B cell (primary cell): ENCODE measurements around the gene DPH6. TPM values are rescaled to one million over a fixed set of nuclear protein-coding genes. Genes with fewer than 3 reads are reported as not detected.

ENCODE experiments used
- ATAC-seq: fragments of 200-7000 bp; cut with Tn5 transposase; one replicate; pipeline ENCODE4 v1.10.0; 2021; ENCODE audit warnings: low read depth, mild to moderate bottlenecking, moderate number of reproducible peaks, moderate library complexity
- CTCF ChIA-PET: fragments of 350-600 bp; sonication (Branson Sonifier 250); formaldehyde crosslinking; loops from one replicate; lab custom pipeline; 2021; ENCODE audit warnings: antibody characterized with exemption, inconsistent platforms; lab: Charles Lee
- POLR2A ChIA-PET: fragments of 350-600 bp; sonication (Branson Sonifier 250); formaldehyde crosslinking; loops from one replicate; lab custom pipeline; 2021; ENCODE audit warnings: antibody characterized with exemption; lab: Charles Lee
- DNase-seq: peaks from one replicate; pipeline ENCODE4 v3.0.0; 2013
- H2AFZ ChIP-seq: 2 replicates; pipeline ENCODE4 v1.6.1; 2012; ENCODE audit warnings: mild to moderate bottlenecking, low read depth, low read length; ENCODE audit not compliant: insufficient read depth, poor library complexity, severe bottlenecking
- H3K27ac ChIP-seq, 2 donors: 1 replicate in 1 of 2; 2 replicates in 1 of 2; pipeline ENCODE4 v1.5.1; 2012 to 2013; ENCODE audit warnings: low read length in 2 of 2, mild to moderate bottlenecking in 2 of 2, moderate library complexity in 1 of 2
- H3K27me3 ChIP-seq, 4 experiments: fragments of 200-600 bp in 1 of 4; sonication (generic) in 1 of 4; replicated peaks in 1 of 4; 1 replicate in 2 of 4; 2 replicates in 2 of 4; pipeline versions ENCODE4 v1.6.1 to v1.7.0; 2013 to 2016; ENCODE audit warnings: low read length in 3 of 4, mild to moderate bottlenecking in 2 of 4, mixed read lengths in 1 of 4, moderate library complexity in 1 of 4; ENCODE audit not compliant: insufficient read depth in 4 of 4, control insufficient read depth in 3 of 4; ENCODE audit errors: control extremely low read depth in 1 of 4
- H3K36me3 ChIP-seq, 2 experiments: replicated peaks in 1 of 2; 1 replicate in 1 of 2; 2 replicates in 1 of 2; pipeline versions ENCODE4 v1.6.1 to v1.7.1; 2013; ENCODE audit warnings: low read length in 1 of 2; ENCODE audit not compliant: insufficient read depth in 2 of 2, control insufficient read depth in 1 of 2; ENCODE audit errors: control extremely low read depth in 1 of 2, extremely low read depth in 1 of 2
- H3K4me1 ChIP-seq, 2 donors: fragments of 200-600 bp in 1 of 2; sonication (generic) in 1 of 2; 1 replicate in 1 of 2; 2 replicates in 1 of 2; pipeline versions ENCODE4 v1.5.1 to v1.6.1; 2013 to 2017; ENCODE audit warnings: low read length in 2 of 2; ENCODE audit not compliant: control insufficient read depth in 2 of 2, insufficient read depth in 2 of 2
- H3K4me2 ChIP-seq: replicated peaks from 2 replicates; pipeline ENCODE3; 2012; ENCODE audit warnings: mild to moderate bottlenecking, low read depth, low read length; ENCODE audit not compliant: poor library complexity, severe bottlenecking
- H3K4me3 ChIP-seq, 5 experiments: fragments of 200-600 bp in 1 of 5; sonication (generic) in 1 of 5; 1 replicate in 3 of 5; 2 replicates in 2 of 5; pipeline versions ENCODE4 v1.5.1 to v1.7.0; 2011 to 2016; ENCODE audit warnings: low read length in 4 of 5, mild to moderate bottlenecking in 4 of 5, low read depth in 2 of 5, control low read depth in 1 of 5, moderate library complexity in 1 of 5; ENCODE audit not compliant: insufficient read depth in 1 of 5; ENCODE audit errors: control extremely low read depth in 1 of 5, extremely low read depth in 1 of 5
- H3K79me2 ChIP-seq: fragments of 200-600 bp; sonication (generic); one replicate; pipeline ENCODE4 v1.6.0; 2016; ENCODE audit warnings: low read length; ENCODE audit not compliant: control insufficient read depth, insufficient read depth
- H3K9ac ChIP-seq: fragments of 200-600 bp; sonication (generic); 2 replicates; pipeline ENCODE4 v1.6.1; 2017; ENCODE audit warnings: mild to moderate bottlenecking, low read length, moderate library complexity
- H3K9me3 ChIP-seq, 3 donors: one replicate each; pipeline versions ENCODE4 v1.6.1 to v1.7.1; 2013; ENCODE audit warnings: low read length in 2 of 3; ENCODE audit not compliant: control insufficient read depth in 2 of 3, insufficient read depth in 1 of 3; ENCODE audit errors: control extremely low read depth in 1 of 3
- H4K20me1 ChIP-seq: 2 replicates; pipeline ENCODE4 v1.6.0; 2012; ENCODE audit warnings: mild to moderate bottlenecking, low read length; ENCODE audit not compliant: insufficient read depth, control insufficient read depth, poor library complexity, severe bottlenecking
- H3K27ac Mint-ChIP-seq: one replicate; pipeline ENCODE4 v1.8.0; 2021; ENCODE audit warnings: mixed read lengths
- H3K27me3 Mint-ChIP-seq: one replicate; pipeline ENCODE4 v1.8.0; 2021; ENCODE audit warnings: mixed read lengths
- H3K4me1 Mint-ChIP-seq: one replicate; pipeline ENCODE4 v1.8.0; 2021; ENCODE audit warnings: mixed read lengths
- H3K4me3 Mint-ChIP-seq: one replicate; pipeline ENCODE4 v1.8.0; 2021; ENCODE audit warnings: mixed read lengths
- H3K9me3 Mint-ChIP-seq: one replicate; pipeline ENCODE4 v1.8.0; 2022; ENCODE audit warnings: mixed read lengths; ENCODE audit not compliant: insufficient read depth
- EZH2 ChIP-seq: IDR thresholded peaks from 2 replicates; pipeline ENCODE4 v1.6.1; 2012; ENCODE audit warnings: borderline replicate concordance, low read depth, mild to moderate bottlenecking, moderate library complexity, low read length; ENCODE audit not compliant: insufficient read depth, poor library complexity, severe bottlenecking
- WGBS: methylation state at CpG from one replicate; pipeline ENCODE4 v1.1.5; 2013; ENCODE audit warnings: missing lambda C conversion rate; ENCODE audit not compliant: insufficient coverage; 5-methylcytosine and 5-hydroxymethylcytosine counted together
- intact Hi-C: fragments of 100-400 bp; cut with micrococcal nuclease; formaldehyde crosslinking; loops from one replicate; pipeline ENCODE4 v1.10.0; 2022
- polyA plus RNA-seq: library from polyadenylated mRNA; depleted of rRNA; stranded (reverse); fragments of >200 nt; gene quantifications from 2 replicates; pipeline ENCODE4 v1.2.3, GENCODE V29; 2012
- total RNA-seq, 2 donors: library from RNA; stranded (reverse); fragments of 120-200 nt in 1 of 2; gene quantifications; 1 replicate in 1 of 2; 2 replicates in 1 of 2; pipeline versions ENCODE4 v1.2.3 to v1.2.4, GENCODE V29; 2013 to 2022
- TF ChIP-seq, protein P1 (sequence below): fragments of 200-600 bp; IDR thresholded peaks from one replicate; pipeline ENCODE4 v1.8.0; 2022; ENCODE audit warnings: antibody characterized with exemption, mild to moderate bottlenecking

DPH6 gene
- total and polyA plus RNA-seq, 2 donors (not counting 1 experiment from before 2014, with no cell fraction given) = 5.4 to 13.3 TPM

DNA sequence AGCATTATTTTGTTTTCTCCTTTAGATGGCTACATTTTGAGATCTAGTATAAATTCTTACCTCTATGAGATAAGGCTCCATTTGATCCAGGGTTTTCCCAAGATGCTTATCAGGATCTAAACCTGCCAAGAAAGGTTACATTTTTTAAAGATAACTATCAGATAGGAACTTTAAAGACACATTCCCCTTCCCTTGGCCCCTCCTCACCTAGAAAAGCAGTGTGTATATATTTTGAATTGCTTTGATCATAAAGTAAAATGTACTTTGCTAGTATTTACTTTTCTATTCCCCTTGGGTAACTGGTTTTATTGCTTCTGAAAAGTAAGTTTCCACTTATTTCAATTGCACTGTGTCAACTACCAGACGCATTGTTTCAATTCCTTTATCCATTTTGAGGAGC lies 135.2 kb downstream of the DPH6 start:
- H3K27me3 Mint-ChIP-seq = no peaks in the 10 kb centered on the region
- Histone ChIP-seq H3K79me2 (no peaks in the 10 kb centered on the region), H2AFZ (no peak overlapping the region), H3K9ac (no peak overlapping the region), H3K27me3 (no peaks in the 10 kb centered on the region), H4K20me1 (no peaks in the 10 kb centered on the region), H3K4me3 (no peak overlapping the region), H3K9me3 (no peaks in the 10 kb centered on the region), H3K36me3 (no peaks in the 10 kb centered on the region), H3K4me2 (no peak overlapping the region), H3K4me1 (no peaks in the 10 kb centered on the region), H3K27ac (no peak overlapping the region)
- CTCF ChIA-PET = no interaction called here
- H3K4me3 Mint-ChIP-seq = no peak overlapping the region
- intact Hi-C loops = loop anchor here (10.0 kb wide), 1 partner anchor 64 kb away; no protein-coding TSS in a partner anchor
- POLR2A ChIA-PET = no interaction called here
- no peak for DNase-seq
- no CpG with 5 or more reads among the region's 1 CpG for WGBS
- no peaks in the 10 kb centered on the region for H3K9me3 Mint-ChIP-seq
- no peak for TF ChIP-seq EZH2
- TF ChIP-seq, protein P1, sequence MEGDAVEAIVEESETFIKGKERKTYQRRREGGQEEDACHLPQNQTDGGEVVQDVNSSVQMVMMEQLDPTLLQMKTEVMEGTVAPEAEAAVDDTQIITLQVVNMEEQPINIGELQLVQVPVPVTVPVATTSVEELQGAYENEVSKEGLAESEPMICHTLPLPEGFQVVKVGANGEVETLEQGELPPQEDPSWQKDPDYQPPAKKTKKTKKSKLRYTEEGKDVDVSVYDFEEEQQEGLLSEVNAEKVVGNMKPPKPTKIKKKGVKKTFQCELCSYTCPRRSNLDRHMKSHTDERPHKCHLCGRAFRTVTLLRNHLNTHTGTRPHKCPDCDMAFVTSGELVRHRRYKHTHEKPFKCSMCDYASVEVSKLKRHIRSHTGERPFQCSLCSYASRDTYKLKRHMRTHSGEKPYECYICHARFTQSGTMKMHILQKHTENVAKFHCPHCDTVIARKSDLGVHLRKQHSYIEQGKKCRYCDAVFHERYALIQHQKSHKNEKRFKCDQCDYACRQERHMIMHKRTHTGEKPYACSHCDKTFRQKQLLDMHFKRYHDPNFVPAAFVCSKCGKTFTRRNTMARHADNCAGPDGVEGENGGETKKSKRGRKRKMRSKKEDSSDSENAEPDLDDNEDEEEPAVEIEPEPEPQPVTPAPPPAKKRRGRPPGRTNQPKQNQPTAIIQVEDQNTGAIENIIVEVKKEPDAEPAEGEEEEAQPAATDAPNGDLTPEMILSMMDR = no peak
- no peak for ATAC-seq
- no peaks in the 10 kb centered on the region for H3K4me1 Mint-ChIP-seq
- H3K27ac Mint-ChIP-seq = no peak overlapping the region

DNA sequence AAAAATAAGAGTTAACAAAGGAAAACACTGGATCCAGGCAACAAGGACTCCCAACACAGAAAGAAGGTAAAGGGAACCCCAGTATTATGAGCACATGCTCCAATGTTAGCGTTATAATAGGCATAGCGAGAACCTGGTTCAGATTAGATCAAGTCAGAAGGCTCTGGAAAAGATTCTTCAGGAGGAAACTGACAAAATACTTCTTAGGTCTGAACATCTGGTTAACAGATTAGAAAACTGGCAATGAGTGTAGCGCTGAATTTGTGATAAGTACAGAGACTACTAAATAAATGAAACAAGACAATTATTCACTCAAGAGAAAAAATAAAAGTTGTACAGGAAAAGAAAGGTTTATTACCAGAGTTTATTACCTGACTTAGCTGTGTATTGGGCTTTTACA lies 146.1 kb downstream of the DPH6 start:
- H3K27ac Mint-ChIP-seq = no peak overlapping the region
- no peak overlapping the region for H3K4me2 ChIP-seq
- H3K4me1 Mint-ChIP-seq = no peaks in the 10 kb centered on the region
- H3K4me3 Mint-ChIP-seq = no peak overlapping the region
- no peaks in the 10 kb centered on the region for H3K4me1 ChIP-seq
- H2AFZ ChIP-seq = no peak overlapping the region
- H3K36me3 ChIP-seq = no peaks in the 10 kb centered on the region
- ChIA-PET POLR2A (no interaction called here), CTCF (no interaction called here)
- H3K27ac ChIP-seq = no peak overlapping the region
- H4K20me1 ChIP-seq = no peaks in the 10 kb centered on the region
- DNase-seq (no peak), ATAC-seq (no peak)
- no peak overlapping the region for H3K4me3 ChIP-seq
- no peak for TF ChIP-seq EZH2
- TF ChIP-seq, protein P1 = no peak
- 100% methylated on average over 2 of the region's 3 CpGs for WGBS
- H3K27me3 Mint-ChIP-seq = no peaks in the 10 kb centered on the region
- no peak overlapping the region for H3K9ac ChIP-seq
- no peaks in the 10 kb centered on the region for H3K9me3 ChIP-seq
- no peaks in the 10 kb centered on the region for H3K27me3 ChIP-seq
- no peaks in the 10 kb centered on the region for H3K79me2 ChIP-seq
- no peaks in the 10 kb centered on the region for H3K9me3 Mint-ChIP-seq
- intact Hi-C loops = no loop called here
